Fibroblast of skin of abdomen (primary cell): ENCODE data around the gene VAMP8.
"Not testable (repeated sequence)": the region's sequence is repeated elsewhere in the genome, so short reads cannot be mapped to it uniquely, and the experiment has no call there.

Source experiments
- DNase-seq: peaks from one replicate; pipeline ENCODE4 v3.0.0-alpha.2; 2013

Gene VAMP8

DNA sequence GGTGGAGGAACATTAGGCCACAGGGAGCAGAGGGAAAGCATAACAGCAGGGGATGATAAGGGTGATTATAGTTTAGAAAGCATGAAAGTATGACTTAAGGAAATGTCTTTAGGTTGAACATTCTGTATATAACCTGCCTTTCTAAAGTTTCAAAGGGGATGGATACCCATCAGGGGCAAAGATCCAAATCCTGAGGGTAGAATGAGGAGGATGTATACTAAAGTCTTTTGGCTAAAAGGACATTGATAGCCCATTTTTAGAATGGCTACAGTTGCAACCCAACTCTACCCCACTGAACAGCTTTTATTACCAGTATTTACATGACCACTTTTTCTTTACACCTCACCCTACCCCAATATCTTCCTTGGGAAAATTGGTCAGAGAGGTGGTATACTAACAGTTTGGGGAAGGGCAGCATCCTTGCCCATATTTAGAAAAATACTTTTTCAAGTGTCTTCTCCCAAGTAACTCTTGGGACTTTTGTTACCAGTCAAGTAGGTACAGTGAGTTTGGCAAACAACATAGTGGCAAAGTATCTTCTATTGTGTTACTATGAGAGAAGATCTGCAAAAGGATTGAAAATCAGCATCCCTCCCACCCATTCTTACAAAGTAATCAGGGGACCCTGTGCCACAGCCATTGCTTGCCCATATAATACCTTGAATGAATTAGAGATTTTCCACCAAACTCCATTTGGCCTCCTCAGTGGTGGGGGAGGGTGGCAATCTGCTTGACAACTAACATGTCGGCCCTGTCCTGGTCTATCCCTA lies 30.1 kb upstream of the VAMP8 start:
- no peak for DNase-seq

- no peak for DNase-seq
Observed at GRCh38 chr2:85547859-85548607, 29.4 kb upstream of the VAMP8 start.

- no peak for DNase-seq
Observed at GRCh38 chr2:85548608-85548900, 28.8 kb upstream of the VAMP8 start.

GRCh38 chr2:85549095-85549494 lies 28.3 kb upstream of the VAMP8 start:
- no peak for DNase-seq

DNA sequence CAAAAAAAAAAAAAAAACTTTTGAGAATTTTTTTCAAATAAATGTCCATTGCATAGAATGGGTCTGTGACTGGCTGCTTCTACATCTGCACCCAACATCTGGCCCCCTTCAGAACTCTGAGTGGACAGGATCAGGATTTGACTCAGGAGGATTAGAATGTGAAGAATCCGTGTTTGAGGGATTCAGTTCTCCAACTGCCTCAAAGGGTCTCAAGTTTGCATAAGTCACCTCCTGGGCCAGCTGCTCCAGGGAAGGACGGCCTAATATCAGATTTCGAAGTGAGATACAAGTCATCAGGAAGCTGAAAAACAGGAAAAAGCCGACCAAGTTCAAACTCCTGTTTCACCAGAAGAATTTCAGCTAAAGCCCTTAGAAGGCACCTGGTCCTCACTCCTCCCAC lies 27.6 kb upstream of the VAMP8 start:
- DNase-seq, result peak; percentile 95

DNA sequence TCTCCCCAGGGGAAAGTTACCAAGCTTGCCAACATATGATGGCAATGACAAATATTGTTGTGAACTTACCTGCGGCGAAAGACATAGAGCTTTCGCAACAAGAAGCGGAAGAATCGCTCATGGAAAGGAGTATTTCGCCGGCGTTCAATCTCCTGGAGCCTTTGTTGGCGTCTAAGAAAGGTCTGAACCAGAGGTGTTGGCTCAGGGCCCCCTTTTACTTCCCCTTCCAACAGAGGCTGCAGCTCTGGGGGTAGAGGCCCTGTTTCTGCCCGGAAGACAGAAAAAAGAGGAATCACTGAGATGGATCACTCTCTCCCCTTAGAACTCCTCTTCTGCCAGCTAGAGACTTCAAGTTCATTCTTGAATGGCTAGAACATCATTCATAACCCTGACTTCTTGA lies 26.9 kb upstream of the VAMP8 start:
- no peak for DNase-seq

- DNase-seq, result peak; percentile 63
Observed at GRCh38 chr2:85551698-85552678, 25.4 kb upstream of the VAMP8 start.

DNA sequence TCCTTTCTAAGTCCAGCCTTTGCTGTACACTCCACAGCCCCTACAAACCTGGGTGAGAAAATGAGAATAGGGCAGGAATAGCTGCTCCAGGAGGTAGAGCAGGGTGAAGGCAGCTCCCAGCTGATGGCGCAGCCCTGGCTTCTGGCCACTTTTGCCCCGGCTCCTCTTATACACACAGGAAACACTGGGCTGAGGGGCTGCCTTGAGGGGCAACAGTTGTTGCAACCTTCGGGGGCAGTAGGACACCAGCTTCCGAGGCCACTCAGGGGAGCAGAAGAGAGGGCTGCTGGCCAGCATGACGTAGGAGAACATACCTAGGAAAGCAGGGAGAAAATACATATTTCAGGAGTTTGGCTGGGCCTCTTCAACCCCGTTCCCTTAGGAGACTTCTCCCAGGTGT lies 24.2 kb upstream of the VAMP8 start:
- DNase-seq, result no peak

DNA sequence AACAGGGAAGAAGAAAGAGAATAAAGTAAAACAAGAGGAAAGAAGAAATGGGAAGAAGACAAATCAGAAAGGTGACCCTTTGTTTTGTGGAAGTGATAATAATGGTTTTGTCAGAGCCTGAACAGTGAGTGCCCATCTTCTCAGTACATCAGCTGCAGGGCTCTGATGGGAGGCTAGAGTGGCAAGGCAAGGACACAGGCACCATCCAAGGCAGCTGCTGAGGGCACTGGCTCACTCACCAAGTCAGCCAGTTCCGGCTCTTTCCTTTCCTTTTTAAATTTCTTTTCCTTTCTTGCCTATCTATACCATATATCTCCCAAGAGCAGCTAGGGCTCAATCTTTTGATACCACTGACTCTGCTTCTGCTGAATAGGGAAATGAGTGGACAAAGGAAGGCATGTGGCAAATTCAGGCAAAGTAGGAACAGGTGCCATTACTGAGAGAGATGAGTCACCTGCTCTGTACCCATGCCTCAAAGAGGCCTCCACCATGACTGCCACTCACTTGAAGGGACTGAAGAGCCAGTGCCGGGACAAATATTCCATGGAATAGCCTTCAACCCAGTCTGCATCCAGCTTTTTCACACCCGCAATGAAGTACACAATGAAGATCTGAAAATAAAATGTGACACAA lies 22.3 kb upstream of the VAMP8 start:
- DNase-seq, result no peak

- DNase-seq, result no peak
Observed at GRCh38 chr2:85557130-85557529, 20.3 kb upstream of the VAMP8 start.

GRCh38 chr2:85558160-85558559 lies 19.2 kb upstream of the VAMP8 start:
- no peak for DNase-seq

DNA sequence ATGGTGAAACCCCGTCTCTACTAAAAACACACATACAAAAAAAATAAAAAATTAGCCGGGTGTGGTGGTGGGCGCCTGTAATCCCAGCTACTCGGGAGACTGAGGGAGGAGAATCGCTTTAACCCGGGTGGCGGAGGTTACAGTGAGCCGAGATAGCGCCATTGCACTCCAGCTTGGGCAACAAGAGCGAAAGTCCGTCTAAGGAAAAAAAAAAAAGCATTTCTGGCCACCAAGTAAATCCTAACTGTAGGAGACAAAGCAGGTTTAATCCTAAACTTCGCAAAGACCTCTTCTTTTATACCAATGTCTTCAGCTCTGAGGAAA lies 17.0 kb upstream of the VAMP8 start:
- not testable (repeated sequence) for DNase-seq

- DNase-seq, result no peak
Observed at GRCh38 chr2:85560812-85561279, 16.5 kb upstream of the VAMP8 start.

DNA sequence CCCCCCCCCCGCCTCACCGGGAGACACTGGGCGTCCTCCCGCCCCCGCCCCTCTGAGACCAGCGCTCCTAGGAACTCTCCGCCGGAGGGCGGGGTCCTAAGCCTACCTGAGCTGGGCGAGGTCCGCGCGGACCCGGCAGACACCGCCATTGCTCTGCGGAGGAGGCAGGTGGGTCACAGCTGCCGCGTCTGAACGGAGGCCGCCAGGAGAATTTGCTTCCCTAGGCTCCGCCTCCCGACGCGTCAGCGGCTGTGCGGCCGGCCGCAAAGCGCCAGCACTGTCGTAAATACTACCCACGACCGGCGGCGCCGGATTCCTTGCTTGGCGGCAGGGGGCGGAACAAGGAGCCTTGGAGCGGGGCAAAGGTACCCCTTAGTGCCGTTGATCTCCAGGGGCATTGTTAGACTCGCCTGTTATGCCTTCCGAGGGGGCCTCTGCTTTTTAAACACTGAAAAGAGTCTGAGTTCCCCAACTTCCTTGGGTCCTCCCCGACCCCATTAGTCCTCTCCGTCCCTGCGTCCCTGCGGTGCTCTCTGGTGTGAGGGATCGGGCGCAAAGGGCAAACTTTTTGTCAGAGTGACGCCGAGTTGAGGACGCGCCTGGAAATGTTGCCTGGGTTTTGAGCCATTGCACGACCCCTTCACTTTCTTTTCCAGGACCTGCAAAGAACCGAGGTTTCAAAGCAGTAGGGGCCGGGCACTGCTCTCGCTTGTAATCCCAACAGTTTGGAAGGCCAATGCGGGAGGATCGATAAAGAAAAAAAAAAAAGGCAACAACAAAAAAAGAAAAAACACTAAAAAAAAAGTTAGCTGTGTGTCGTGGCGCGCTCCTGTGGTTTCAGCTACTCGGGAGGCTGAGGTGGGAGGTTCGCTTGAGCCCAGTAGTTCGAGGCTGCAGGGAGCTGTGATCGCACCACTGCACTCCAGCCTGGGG lies 15.8 kb upstream of the VAMP8 start, which contains the start of gene GGCX:
Gene GGCX, minus strand, starts transcription at position 214 of the 933 bp plus-strand sequence. Its CDS starts 65 bp downstream, at position 149.
- DNase-seq, result peak; percentile 92

GRCh38 chr2:85564144-85564563 lies 13.2 kb upstream of the VAMP8 start:
- no peak for DNase-seq

GRCh38 chr2:85566265-85566664 lies 11.1 kb upstream of the VAMP8 start:
- DNase-seq, result no peak

- no peak for DNase-seq
Observed at GRCh38 chr2:85575739-85576138, 1.6 kb upstream of the VAMP8 start.

GRCh38 chr2:85577063-85577385 lies 362 bp upstream of the VAMP8 start:
- no peak for DNase-seq

- no peak for DNase-seq
Observed at GRCh38 chr2:85578243-85579180, 1.1 kb downstream of the VAMP8 start.

DNA sequence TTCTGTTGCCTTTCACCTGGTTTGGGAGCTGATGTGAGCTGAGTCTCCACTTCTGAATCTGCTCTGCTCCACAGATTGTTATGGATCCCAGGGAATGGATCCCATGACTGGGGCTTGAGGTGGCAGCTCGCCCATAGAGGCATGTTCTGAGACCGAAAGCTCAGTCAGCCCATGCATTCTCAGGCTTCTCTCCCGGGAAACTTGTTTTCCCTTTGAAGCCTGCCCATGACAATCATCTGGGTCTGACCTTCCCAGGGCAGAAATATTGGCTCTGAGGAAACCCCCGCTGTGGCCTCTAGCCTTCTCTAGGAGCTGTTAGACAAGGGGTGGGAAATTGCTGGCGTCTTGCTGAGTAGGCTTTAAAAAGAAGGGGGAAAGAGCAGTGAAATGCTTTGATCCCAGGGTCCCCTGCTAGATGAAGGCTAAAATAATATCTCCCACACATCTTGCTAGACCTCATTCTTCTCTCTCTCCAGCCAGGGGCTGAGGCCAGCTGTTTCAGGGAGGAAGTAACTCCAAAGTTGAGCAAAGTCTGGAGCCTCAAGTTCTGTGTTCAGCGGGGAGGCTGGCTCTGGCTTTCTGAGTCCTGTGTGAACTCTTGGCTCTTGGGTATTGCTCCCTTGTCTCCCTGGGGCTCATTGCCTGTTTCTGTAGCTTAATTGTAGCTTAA lies 2.0 kb downstream of the VAMP8 start:
- DNase-seq, result no peak
